Karpas-422 (cell line): ENCODE results near the gene JAK1. TPM values are rescaled to one million over a fixed set of nuclear protein-coding genes. Genes with fewer than 3 reads are reported as not detected.
"Not testable (repeated sequence)": the region's sequence is repeated elsewhere in the genome, so short reads cannot be mapped to it uniquely, and the experiment has no call there.

Source experiments
- DNase-seq: peaks from one replicate; pipeline ENCODE4 v3.0.0-alpha.2; 2015
- H2AFZ ChIP-seq: fragments of 200-600 bp; sonication (generic); 2 replicates; pipeline ENCODE4 v1.6.1; 2014; ENCODE audit warnings: antibody characterized with exemption, low read length, mixed read lengths
- H3K27ac ChIP-seq: fragments of 200-600 bp; sonication (generic); 2 replicates; pipeline ENCODE4 v1.5.1; 2014; ENCODE audit warnings: mild to moderate bottlenecking, low read length, moderate library complexity
- H3K27me3 ChIP-seq: fragments of 200-600 bp; sonication (generic); 2 replicates; pipeline ENCODE4 v1.6.1; 2014; ENCODE audit warnings: low read length, mixed read lengths
- H3K36me3 ChIP-seq: fragments of 200-600 bp; sonication (generic); 2 replicates; pipeline ENCODE4 v1.6.1; 2014; ENCODE audit warnings: low read length, mixed read lengths; ENCODE audit not compliant: insufficient read depth
- H3K4me1 ChIP-seq: fragments of 200-600 bp; sonication (generic); 2 replicates; pipeline ENCODE4 v1.6.1; 2014; ENCODE audit warnings: mild to moderate bottlenecking, low read length, mixed read lengths
- H3K4me2 ChIP-seq: fragments of 200-600 bp; sonication (generic); 2 replicates; pipeline ENCODE4 v1.6.1; 2014; ENCODE audit warnings: low read length, low read depth, mild to moderate bottlenecking; ENCODE audit not compliant: poor library complexity, severe bottlenecking
- H3K4me3 ChIP-seq: fragments of 200-600 bp; sonication (generic); 2 replicates; pipeline ENCODE4 v1.5.1; 2014; ENCODE audit warnings: mild to moderate bottlenecking, antibody characterized with exemption, low read length, mixed read lengths
- H3K79me2 ChIP-seq: fragments of 200-600 bp; sonication (generic); 2 replicates; pipeline ENCODE4 v1.6.1; 2014; ENCODE audit warnings: mild to moderate bottlenecking, low read length, mixed read lengths
- H3K9ac ChIP-seq: fragments of 200-600 bp; sonication (generic); 2 replicates; pipeline ENCODE4 v1.6.0; 2014; ENCODE audit warnings: low read length
- H3K9me2 ChIP-seq: fragments of 200-600 bp; sonication (generic), shearing (Covaris generic); replicated peaks from 2 replicates; pipeline ENCODE4 v1.6.0; 2014; ENCODE audit warnings: mild to moderate bottlenecking, low read length, moderate library complexity; ENCODE audit not compliant: insufficient read depth
- H3K9me3 ChIP-seq: fragments of 300-700, 200-600 bp; sonication (generic); 2 replicates; pipeline ENCODE4 v1.6.1; 2014; ENCODE audit warnings: low read length, mixed read lengths
- H4K20me1 ChIP-seq: fragments of 200-600 bp; sonication (generic); 2 replicates; pipeline ENCODE4 v1.6.1; 2014; ENCODE audit warnings: mild to moderate bottlenecking, antibody characterized with exemption, low read length, low read depth; ENCODE audit not compliant: insufficient read depth
- total RNA-seq: library from RNA; depleted of rRNA; stranded (reverse); fragments of >200 nt; shearing (Covaris generic); gene quantifications from 2 replicates; pipeline ENCODE4 v1.2.3, GENCODE V29; 2014; ENCODE audit warnings: low replicate concordance

JAK1 gene
- total RNA-seq, 1 experiment from 2014 or later, result 19.6 TPM

- H3K9me2 ChIP-seq, result no peaks in the 10 kb centered on the region
- no peak overlapping the region for H3K4me3 ChIP-seq
- no peak for DNase-seq
- no peaks in the 10 kb centered on the region for H3K27me3 ChIP-seq
- no peak overlapping the region for H3K27ac ChIP-seq
- H3K9me3 ChIP-seq, result no peaks in the 10 kb centered on the region
- H3K79me2 ChIP-seq, result 0 out of 2 replicates have a peak, but pooled peaks cover 2% of the 10 kb centered on the region
- H4K20me1 ChIP-seq, result peaks cover 70% of the 10 kb centered on the region
- H3K4me1 ChIP-seq, result peaks cover 14% of the 10 kb centered on the region
- H3K36me3 ChIP-seq, result no peaks in the 10 kb centered on the region
- no peak overlapping the region for H3K9ac ChIP-seq
- no peak overlapping the region for H2AFZ ChIP-seq
- H3K4me2 ChIP-seq, result no peak overlapping the region
Measured at GRCh38 chr1:64928325-64928724, 38.0 kb downstream of the JAK1 start.

- Histone ChIP-seq H3K4me1 (peaks cover 11% of the 10 kb centered on the region), H3K36me3 (no peaks in the 10 kb centered on the region), H4K20me1 (peaks cover 82% of the 10 kb centered on the region), H3K79me2 (0 out of 2 replicates have a peak, but pooled peaks cover 2% of the 10 kb centered on the region), H3K4me2 (no peak overlapping the region), H2AFZ (no peak overlapping the region), H3K9me2 (no peaks in the 10 kb centered on the region), H3K27ac (no peak overlapping the region), H3K9me3 (no peaks in the 10 kb centered on the region), H3K9ac (no peak overlapping the region), H3K4me3 (no peak overlapping the region), H3K27me3 (no peaks in the 10 kb centered on the region)
- no peak for DNase-seq
Measured at GRCh38 chr1:64925594-64925993, 40.8 kb downstream of the JAK1 start.

- H3K27me3 ChIP-seq, result no peaks in the 10 kb centered on the region
- peaks cover 2% of the 10 kb centered on the region for H3K4me1 ChIP-seq
- H3K9ac ChIP-seq, result no peak overlapping the region
- H3K36me3 ChIP-seq, result no peaks in the 10 kb centered on the region
- no peak overlapping the region for H2AFZ ChIP-seq
- no peak overlapping the region for H3K4me2 ChIP-seq
- H3K9me3 ChIP-seq, result no peaks in the 10 kb centered on the region
- 0 out of 2 replicates have a peak, but pooled peaks cover 2% of the 10 kb centered on the region for H3K79me2 ChIP-seq
- H3K27ac ChIP-seq, result no peak overlapping the region
- no peak for DNase-seq
- H3K4me3 ChIP-seq, result no peak overlapping the region
- peaks cover 74% of the 10 kb centered on the region for H4K20me1 ChIP-seq
- no peaks in the 10 kb centered on the region for H3K9me2 ChIP-seq
Measured at GRCh38 chr1:64923294-64923718, 43.0 kb downstream of the JAK1 start.

- DNase-seq, result no peak
- no peaks in the 10 kb centered on the region for H3K9me3 ChIP-seq
- H3K9me2 ChIP-seq, result no peaks in the 10 kb centered on the region
- peaks cover 74% of the 10 kb centered on the region for H4K20me1 ChIP-seq
- no peak overlapping the region for H3K27ac ChIP-seq
- H3K79me2 ChIP-seq, result no peaks in the 10 kb centered on the region
- H2AFZ ChIP-seq, result no peak overlapping the region
- no peak overlapping the region for H3K9ac ChIP-seq
- no peak overlapping the region for H3K4me3 ChIP-seq
- no peaks in the 10 kb centered on the region for H3K36me3 ChIP-seq
- H3K4me1 ChIP-seq, result peaks cover 5% of the 10 kb centered on the region
- no peak overlapping the region for H3K4me2 ChIP-seq
- H3K27me3 ChIP-seq, result no peaks in the 10 kb centered on the region
Measured at GRCh38 chr1:64922336-64922735, 44.0 kb downstream of the JAK1 start.

GRCh38 chr1:64921771-64922170 is 44.6 kb downstream of the JAK1 start:
- Histone ChIP-seq H2AFZ (no peak overlapping the region), H3K9me3 (no peaks in the 10 kb centered on the region), H4K20me1 (peaks cover 75% of the 10 kb centered on the region), H3K9ac (no peak overlapping the region), H3K4me2 (no peak overlapping the region), H3K27me3 (no peaks in the 10 kb centered on the region), H3K9me2 (no peaks in the 10 kb centered on the region), H3K36me3 (no peaks in the 10 kb centered on the region), H3K4me3 (no peak overlapping the region), H3K27ac (no peak overlapping the region), H3K4me1 (peaks cover 11% of the 10 kb centered on the region), H3K79me2 (no peaks in the 10 kb centered on the region)
- DNase-seq, result no peak

GRCh38 chr1:64920941-64921589 is 45.3 kb downstream of the JAK1 start:
- Histone ChIP-seq H3K9me2 (no peaks in the 10 kb centered on the region), H3K4me3 (no peak overlapping the region), H3K9ac (no peak overlapping the region), H3K27me3 (no peaks in the 10 kb centered on the region), H4K20me1 (peaks cover 75% of the 10 kb centered on the region), H2AFZ (no peak overlapping the region), H3K4me1 (peaks cover 11% of the 10 kb centered on the region), H3K79me2 (no peaks in the 10 kb centered on the region), H3K36me3 (no peaks in the 10 kb centered on the region), H3K9me3 (no peaks in the 10 kb centered on the region), H3K27ac (no peak overlapping the region), H3K4me2 (no peak overlapping the region)
- DNase-seq, result no peak

- H4K20me1 ChIP-seq, result peaks cover 59% of the 10 kb centered on the region
- not testable (repeated sequence) for DNase-seq, H3K9ac ChIP-seq, H3K9me3 ChIP-seq, H3K27me3 ChIP-seq, H2AFZ ChIP-seq, H3K9me2 ChIP-seq, H3K4me3 ChIP-seq, H3K79me2 ChIP-seq, H3K27ac ChIP-seq, H3K36me3 ChIP-seq, H3K4me2 ChIP-seq
- peaks cover 11% of the 10 kb centered on the region for H3K4me1 ChIP-seq
Measured at GRCh38 chr1:64919120-64919519, 47.2 kb downstream of the JAK1 start.

GRCh38 chr1:64917907-64918306 is 48.4 kb downstream of the JAK1 start:
- Histone ChIP-seq H3K36me3 (no peaks in the 10 kb centered on the region), H3K27me3 (no peaks in the 10 kb centered on the region), H3K4me1 (peaks cover 11% of the 10 kb centered on the region), H4K20me1 (peaks cover 58% of the 10 kb centered on the region), H3K4me2 (no peak overlapping the region), H2AFZ (no peak overlapping the region), H3K9me2 (no peaks in the 10 kb centered on the region), H3K27ac (no peak overlapping the region), H3K79me2 (no peaks in the 10 kb centered on the region), H3K9ac (no peak overlapping the region), H3K9me3 (no peaks in the 10 kb centered on the region), H3K4me3 (no peak overlapping the region)
- DNase-seq, result no peak
